Type B pancreatic cell (in vitro differentiated cells): Measurements from ENCODE around the gene HCFC1. TPM values are rescaled to one million over a fixed set of nuclear protein-coding genes. Genes with fewer than 3 reads are reported as not detected.

ENCODE experiments used
- DNase-seq: peaks from one replicate; pipeline ENCODE4 v3.0.0; 2021; ENCODE audit warnings: mixed read lengths; ENCODE audit not compliant: unreplicated experiment; ENCODE audit errors: extremely low spot score
- H3K27ac Mint-ChIP-seq: 2 replicates; pipeline ENCODE4 v1.8.0; 2021; ENCODE audit warnings: mild to moderate bottlenecking, mixed read lengths
- H3K27me3 Mint-ChIP-seq: 2 replicates; pipeline ENCODE4 v1.8.0; 2021; ENCODE audit warnings: mixed read lengths
- H3K36me3 Mint-ChIP-seq: 2 replicates; pipeline ENCODE4 v1.8.0; 2021; ENCODE audit warnings: mixed read lengths
- H3K4me1 Mint-ChIP-seq: one replicate; pipeline ENCODE4 v1.8.0; 2021; ENCODE audit warnings: mixed read lengths; ENCODE audit not compliant: unreplicated experiment
- H3K4me3 Mint-ChIP-seq: 2 replicates; pipeline ENCODE4 v1.8.0; 2021; ENCODE audit warnings: mild to moderate bottlenecking, mixed read lengths
- H3K9me3 Mint-ChIP-seq: 2 replicates; pipeline ENCODE4 v1.8.0; 2021; ENCODE audit warnings: mixed read lengths
- total RNA-seq: library from RNA; stranded (reverse); gene quantifications from 2 replicates; pipeline ENCODE4 v1.2.1, GENCODE V29; 2021; ENCODE audit warnings: low replicate concordance
- TF ChIP-seq, protein P1 (sequence below): fragments of 200-600 bp; sonication (generic); conservative IDR thresholded peaks from 2 replicates; pipeline ENCODE4 v1.5.0; 2021; ENCODE audit warnings: antibody characterized with exemption, mild to moderate bottlenecking

HCFC1 gene
- total RNA-seq, 1 donor from 2014 or later: 98.0 TPM

DNA sequence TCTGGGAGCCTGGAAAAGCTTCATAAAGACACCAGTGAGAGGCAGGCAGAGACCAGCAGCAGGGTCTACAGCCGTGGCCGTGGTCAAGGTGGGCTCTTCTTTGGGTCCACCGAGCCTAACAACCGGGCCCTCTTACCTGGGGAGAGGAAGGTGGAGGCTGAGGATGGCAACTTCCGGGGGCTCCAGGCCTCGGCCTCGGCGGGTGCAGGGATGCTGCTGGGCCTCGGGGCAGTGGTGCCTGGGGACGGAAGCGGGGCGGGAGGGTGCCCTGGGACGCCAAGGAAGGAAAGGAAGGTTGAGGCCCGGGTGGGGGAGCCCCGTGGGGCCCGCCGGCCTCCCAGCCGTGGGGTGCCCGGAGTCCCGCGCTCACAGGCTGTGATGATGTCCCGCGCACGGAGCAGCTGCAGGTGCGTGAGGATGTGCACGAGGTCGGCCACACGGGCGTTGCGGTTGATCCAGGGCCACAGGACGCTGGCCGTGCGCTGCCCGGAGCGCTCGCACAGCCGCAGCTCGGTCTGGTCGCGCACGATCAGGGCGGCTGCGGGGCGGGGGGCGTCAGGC, 47.5 kb upstream of the HCFC1 start:
- DNase-seq: no peak
- Mint-ChIP-seq H3K27me3 (no peaks in the 10 kb centered on the region), H3K36me3 (no peaks in the 10 kb centered on the region), H3K4me1 (peaks cover 13% of the 10 kb centered on the region), H3K27ac (peak overlapping the region; percentile 89), H3K4me3 (peak overlapping the region; percentile 88), H3K9me3 (no peaks in the 10 kb centered on the region)
- TF ChIP-seq, protein P1, sequence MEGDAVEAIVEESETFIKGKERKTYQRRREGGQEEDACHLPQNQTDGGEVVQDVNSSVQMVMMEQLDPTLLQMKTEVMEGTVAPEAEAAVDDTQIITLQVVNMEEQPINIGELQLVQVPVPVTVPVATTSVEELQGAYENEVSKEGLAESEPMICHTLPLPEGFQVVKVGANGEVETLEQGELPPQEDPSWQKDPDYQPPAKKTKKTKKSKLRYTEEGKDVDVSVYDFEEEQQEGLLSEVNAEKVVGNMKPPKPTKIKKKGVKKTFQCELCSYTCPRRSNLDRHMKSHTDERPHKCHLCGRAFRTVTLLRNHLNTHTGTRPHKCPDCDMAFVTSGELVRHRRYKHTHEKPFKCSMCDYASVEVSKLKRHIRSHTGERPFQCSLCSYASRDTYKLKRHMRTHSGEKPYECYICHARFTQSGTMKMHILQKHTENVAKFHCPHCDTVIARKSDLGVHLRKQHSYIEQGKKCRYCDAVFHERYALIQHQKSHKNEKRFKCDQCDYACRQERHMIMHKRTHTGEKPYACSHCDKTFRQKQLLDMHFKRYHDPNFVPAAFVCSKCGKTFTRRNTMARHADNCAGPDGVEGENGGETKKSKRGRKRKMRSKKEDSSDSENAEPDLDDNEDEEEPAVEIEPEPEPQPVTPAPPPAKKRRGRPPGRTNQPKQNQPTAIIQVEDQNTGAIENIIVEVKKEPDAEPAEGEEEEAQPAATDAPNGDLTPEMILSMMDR: no peak

DNA sequence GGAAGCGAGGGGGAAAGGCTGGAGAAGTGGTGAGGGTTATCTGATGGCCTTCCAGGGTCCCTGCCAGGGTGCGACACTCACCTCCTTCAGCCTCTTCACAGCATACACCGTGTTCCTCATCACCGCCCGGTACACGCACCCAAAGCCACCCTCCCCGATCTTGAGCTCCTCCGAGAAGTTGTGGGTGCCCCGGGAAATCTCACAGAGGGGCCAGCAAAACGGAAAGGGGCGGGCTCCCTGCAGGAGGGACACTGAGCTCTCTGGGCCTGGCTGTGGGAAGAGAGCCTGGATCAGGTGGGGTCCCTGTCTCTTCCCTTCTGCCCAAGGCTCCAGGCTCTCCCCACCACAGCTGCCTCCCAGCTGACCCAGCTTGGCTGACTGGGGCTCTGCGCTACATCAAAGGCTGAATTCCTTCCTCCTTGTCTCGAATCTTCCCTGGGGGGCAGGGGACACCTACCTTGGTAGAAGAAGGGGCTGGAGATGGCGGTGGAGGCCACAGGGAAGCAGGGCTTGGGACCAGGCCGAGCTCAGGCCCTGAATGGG, 47.0 kb upstream of the HCFC1 start:
- peak overlapping the region; percentile 89 for H3K27ac Mint-ChIP-seq
- TF ChIP-seq, protein P1: no peak
- H3K27me3 Mint-ChIP-seq: no peaks in the 10 kb centered on the region

DNA sequence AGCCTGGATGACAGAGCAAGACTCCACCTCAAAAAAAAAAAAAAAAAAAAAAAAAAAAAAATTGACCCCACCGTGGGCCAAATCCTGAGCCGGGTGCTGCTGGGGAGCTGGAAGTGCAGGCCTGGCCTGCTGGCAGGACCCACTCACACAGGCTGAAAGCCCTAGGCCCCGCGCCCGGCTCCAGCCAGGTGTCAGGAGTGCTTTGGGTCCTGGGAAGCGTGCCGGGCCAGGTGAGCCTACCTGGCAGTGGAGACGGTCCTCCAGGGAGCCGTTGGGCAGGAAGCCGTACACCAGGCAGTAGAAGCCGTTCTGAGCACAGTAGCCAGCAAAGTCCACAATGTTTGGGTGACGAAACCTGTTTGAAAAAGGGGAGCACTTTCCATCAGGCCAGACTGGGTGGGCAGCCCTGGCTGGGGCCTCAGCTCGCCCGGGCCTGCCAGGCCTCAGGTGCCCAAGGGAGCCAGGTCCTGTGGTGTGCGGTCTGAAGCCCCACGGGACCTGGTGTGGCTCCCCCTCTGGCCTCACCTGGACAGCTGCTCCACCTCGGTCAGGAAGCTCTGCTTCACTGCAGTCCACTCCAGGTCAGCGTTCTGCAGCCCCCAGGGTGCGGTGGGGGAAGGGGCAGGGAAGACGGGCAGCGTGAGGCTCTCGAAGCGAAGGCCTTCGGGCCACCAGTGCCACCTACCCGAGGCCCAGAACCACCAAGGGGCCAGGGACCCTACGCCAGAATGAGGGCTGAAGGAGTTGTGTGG, 46.3 kb upstream of the HCFC1 start:
- H3K36me3 Mint-ChIP-seq: no peaks in the 10 kb centered on the region
- TF ChIP-seq, protein P1: no peak
- DNase-seq: no peak
- no peak overlapping the region for H3K4me3 Mint-ChIP-seq
- no peaks in the 10 kb centered on the region for H3K9me3 Mint-ChIP-seq
- H3K27ac Mint-ChIP-seq: no peak overlapping the region
- H3K27me3 Mint-ChIP-seq: no peaks in the 10 kb centered on the region
- H3K4me1 Mint-ChIP-seq: peaks cover 4% of the 10 kb centered on the region

More for the DNA sequence above, 47.0 kb upstream of the HCFC1 start:
- peak overlapping the region; percentile 88 for H3K4me3 Mint-ChIP-seq
- DNase-seq: no peak
- no peaks in the 10 kb centered on the region for H3K36me3 Mint-ChIP-seq
- H3K4me1 Mint-ChIP-seq: peaks cover 9% of the 10 kb centered on the region
- no peaks in the 10 kb centered on the region for H3K9me3 Mint-ChIP-seq

DNA sequence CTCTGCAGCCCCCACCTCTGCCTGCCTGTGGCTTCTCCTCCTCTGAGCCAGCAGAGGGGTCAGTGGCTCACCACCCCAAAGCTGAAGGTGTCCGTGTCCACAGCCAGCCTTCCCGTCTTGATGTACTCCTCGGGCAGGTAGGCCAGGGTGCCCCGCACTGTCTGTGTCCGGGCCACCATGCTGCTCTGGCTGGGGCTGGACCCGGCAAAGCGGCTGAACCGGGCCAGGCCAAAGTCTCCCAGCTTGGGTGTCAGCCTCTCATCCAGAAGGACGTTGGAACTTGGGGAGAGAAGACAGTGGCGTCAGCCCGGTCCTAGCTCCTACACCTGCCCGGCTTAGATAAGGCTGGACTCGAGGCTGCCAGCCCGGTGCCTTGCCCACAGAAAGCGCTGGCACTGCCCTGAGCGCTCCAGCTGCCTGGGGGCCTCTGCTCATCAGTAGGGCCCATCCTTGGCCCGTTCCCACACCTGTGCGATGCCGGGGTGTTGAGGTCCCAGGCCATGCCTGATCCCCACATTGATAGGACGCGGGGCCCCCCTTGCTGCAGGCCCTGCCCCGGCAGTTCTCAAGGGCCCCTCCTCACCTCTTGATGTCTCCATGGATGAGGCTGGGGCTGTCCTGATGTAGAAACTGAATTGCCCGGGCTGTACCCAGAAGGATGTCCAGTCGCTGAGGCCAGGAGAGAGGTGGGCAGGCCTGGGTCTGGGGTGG, 44.9 kb upstream of the HCFC1 start:
- no peak for DNase-seq
- TF ChIP-seq, protein P1: no peak
- Mint-ChIP-seq H3K27me3 (no peaks in the 10 kb centered on the region), H3K9me3 (no peaks in the 10 kb centered on the region), H3K36me3 (no peaks in the 10 kb centered on the region), H3K4me1 (no peaks in the 10 kb centered on the region), H3K4me3 (no peak overlapping the region), H3K27ac (no peak overlapping the region)

DNA sequence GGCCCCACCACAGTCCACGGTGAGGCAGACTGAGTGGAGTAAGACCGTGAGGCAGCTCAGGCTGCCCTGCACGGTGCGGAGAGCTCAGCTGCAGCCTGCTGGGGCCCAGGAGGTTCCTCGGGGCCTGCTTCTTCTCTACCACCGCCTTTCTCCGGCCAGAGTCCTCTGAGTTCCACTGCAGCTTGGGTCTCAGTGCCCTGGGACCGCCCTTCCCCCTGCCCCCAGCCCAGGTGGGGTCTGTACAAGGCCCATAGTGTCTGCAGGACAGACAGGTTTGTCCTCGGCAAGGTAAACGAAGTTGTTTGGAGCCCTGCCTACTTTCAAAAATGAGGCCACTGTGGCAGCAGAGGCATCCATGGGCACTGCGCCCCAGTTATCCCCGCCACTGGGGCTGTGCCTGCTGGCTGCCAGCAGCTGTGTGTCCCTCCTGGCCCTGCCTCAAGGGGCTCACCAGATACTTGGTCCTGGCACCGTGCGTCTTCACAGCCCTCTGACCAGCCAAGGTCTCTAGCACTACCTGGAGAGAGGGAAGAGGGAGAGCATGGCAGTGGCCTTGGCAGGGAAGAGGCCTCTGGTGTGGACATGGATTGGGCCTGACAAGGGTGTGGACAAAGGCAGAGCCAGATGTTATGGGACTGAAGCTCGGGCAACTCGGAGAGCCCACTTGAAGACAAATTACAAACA, 44.1 kb upstream of the HCFC1 start:
- no peaks in the 10 kb centered on the region for H3K4me1 Mint-ChIP-seq
- H3K27ac Mint-ChIP-seq: no peak overlapping the region
- no peaks in the 10 kb centered on the region for H3K36me3 Mint-ChIP-seq
- H3K27me3 Mint-ChIP-seq: no peaks in the 10 kb centered on the region
- TF ChIP-seq, protein P1: no peak
- H3K4me3 Mint-ChIP-seq: no peak overlapping the region
- DNase-seq: no peak
- no peaks in the 10 kb centered on the region for H3K9me3 Mint-ChIP-seq
